ENCODE data around the gene DGKQ. TPM values are rescaled to one million over a fixed set of nuclear protein-coding genes. Genes with fewer than 3 reads are reported as not detected.

Gene DGKQ
- total and polyA plus RNA-seq, 9 of the 15 experiments (the other 6 are each of a cell fraction or from before 2014, with no cell fraction given): 0.17 to 22.0 (median 5.6) TPM

GRCh38 chr4:986428-986878 is 13.1 kb upstream of the DGKQ start (continued):
- TF ChIP-seq, protein P1, sequence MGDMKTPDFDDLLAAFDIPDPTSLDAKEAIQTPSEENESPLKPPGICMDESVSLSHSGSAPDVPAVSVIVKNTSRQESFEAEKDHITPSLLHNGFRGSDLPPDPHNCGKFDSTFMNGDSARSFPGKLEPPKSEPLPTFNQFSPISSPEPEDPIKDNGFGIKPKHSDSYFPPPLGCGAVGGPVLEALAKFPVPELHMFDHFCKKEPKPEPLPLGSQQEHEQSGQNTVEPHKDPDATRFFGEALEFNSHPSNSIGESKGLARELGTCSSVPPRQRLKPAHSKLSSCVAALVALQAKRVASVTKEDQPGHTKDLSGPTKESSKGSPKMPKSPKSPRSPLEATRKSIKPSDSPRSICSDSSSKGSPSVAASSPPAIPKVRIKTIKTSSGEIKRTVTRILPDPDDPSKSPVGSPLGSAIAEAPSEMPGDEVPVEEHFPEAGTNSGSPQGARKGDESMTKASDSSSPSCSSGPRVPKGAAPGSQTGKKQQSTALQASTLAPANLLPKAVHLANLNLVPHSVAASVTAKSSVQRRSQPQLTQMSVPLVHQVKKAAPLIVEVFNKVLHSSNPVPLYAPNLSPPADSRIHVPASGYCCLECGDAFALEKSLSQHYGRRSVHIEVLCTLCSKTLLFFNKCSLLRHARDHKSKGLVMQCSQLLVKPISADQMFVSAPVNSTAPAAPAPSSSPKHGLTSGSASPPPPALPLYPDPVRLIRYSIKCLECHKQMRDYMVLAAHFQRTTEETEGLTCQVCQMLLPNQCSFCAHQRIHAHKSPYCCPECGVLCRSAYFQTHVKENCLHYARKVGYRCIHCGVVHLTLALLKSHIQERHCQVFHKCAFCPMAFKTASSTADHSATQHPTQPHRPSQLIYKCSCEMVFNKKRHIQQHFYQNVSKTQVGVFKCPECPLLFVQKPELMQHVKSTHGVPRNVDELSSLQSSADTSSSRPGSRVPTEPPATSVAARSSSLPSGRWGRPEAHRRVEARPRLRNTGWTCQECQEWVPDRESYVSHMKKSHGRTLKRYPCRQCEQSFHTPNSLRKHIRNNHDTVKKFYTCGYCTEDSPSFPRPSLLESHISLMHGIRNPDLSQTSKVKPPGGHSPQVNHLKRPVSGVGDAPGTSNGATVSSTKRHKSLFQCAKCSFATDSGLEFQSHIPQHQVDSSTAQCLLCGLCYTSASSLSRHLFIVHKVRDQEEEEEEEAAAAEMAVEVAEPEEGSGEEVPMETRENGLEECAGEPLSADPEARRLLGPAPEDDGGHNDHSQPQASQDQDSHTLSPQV (IDR thresholded peaks at IDR 0.05): no peak
- TF ChIP-seq SUPT5H (IDR thresholded peaks at IDR 0.05) (peak; percentile 83), SAP30 (IDR thresholded peaks at IDR 0.05; ENCODE audit: borderline replicate concordance, insufficient read depth, low read depth, low read length, poor library complexity, severe bottlenecking) (no peak), FOXJ2 (tag; IDR thresholded peaks at IDR 0.05) (no peak), NFATC3 (IDR thresholded peaks at IDR 0.05) (no peak), ZNF197 (CRISPR knock-in tag; IDR thresholded peaks at IDR 0.05; ENCODE audit: low read depth) (no peak), PHB (CRISPR knock-in tag; IDR thresholded peaks at IDR 0.05) (no peak), ZNF263 (CRISPR knock-in tag; IDR thresholded peaks at IDR 0.05; ENCODE audit: borderline replicate concordance) (no peak; the same call in none of the 2 replicates), ZBTB2 (IDR thresholded peaks at IDR 0.05) (no peak), CREB3L1 (IDR thresholded peaks at IDR 0.05; ENCODE audit: borderline replicate concordance, low read depth) (no peak), ZNF174 (CRISPR knock-in tag; IDR thresholded peaks at IDR 0.05) (no peak), ZBTB34 (CRISPR knock-in tag; IDR thresholded peaks at IDR 0.05) (no peak), PML (IDR thresholded peaks at IDR 0.05; ENCODE audit: low read length) (peak; percentile 24; the same call in 1 of the 2 replicates), BCOR (IDR thresholded peaks at IDR 0.05) (0 out of 2 replicates have a peak, but pooled peaks have one; percentile 10), EWSR1 (IDR thresholded peaks at IDR 0.05; ENCODE audit: borderline replicate concordance, low read depth, partially characterized antibody) (no peak), BCLAF1 (IDR thresholded peaks at IDR 0.05; ENCODE audit: borderline replicate concordance in 1 of 2, control insufficient read depth in 1 of 2, low read depth in 2 of 2, low read length in 1 of 2) (no peak), CBFA2T2 (conservative IDR thresholded peaks at IDR 0.05) (no peak)
